OCI-LY1 (cell line): Measurements from ENCODE around the gene EN1.

ENCODE experiments used
- EZH2 ChIP-seq: fragments of 200-600 bp; sonication (generic), shearing (Covaris generic); IDR thresholded peaks from 2 replicates; pipeline ENCODE4 v1.8.0; 2017; ENCODE audit warnings: borderline replicate concordance, mixed run types, mild to moderate bottlenecking, antibody characterized with exemption, low read length, moderate library complexity, mixed read lengths
- TF ChIP-seq, protein P1 (sequence below): fragments of 200-600 bp; sonication (generic), shearing (Covaris generic); IDR thresholded peaks from 2 replicates; pipeline ENCODE4 v1.5.1; 2017; ENCODE audit warnings: mild to moderate bottlenecking, antibody characterized with exemption, low read length, moderate library complexity, mixed read lengths

GRCh38 chr2:118880501-118880900 lies 33.1 kb upstream of the EN1 start:
- TF ChIP-seq, protein P1, sequence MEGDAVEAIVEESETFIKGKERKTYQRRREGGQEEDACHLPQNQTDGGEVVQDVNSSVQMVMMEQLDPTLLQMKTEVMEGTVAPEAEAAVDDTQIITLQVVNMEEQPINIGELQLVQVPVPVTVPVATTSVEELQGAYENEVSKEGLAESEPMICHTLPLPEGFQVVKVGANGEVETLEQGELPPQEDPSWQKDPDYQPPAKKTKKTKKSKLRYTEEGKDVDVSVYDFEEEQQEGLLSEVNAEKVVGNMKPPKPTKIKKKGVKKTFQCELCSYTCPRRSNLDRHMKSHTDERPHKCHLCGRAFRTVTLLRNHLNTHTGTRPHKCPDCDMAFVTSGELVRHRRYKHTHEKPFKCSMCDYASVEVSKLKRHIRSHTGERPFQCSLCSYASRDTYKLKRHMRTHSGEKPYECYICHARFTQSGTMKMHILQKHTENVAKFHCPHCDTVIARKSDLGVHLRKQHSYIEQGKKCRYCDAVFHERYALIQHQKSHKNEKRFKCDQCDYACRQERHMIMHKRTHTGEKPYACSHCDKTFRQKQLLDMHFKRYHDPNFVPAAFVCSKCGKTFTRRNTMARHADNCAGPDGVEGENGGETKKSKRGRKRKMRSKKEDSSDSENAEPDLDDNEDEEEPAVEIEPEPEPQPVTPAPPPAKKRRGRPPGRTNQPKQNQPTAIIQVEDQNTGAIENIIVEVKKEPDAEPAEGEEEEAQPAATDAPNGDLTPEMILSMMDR, result no peak
- no peak for TF ChIP-seq EZH2
